GM21717 (cell line): Measurements from ENCODE around the gene MAP3K14.

Source experiments
- ATAC-seq: cut with Tn5 transposase; IDR thresholded peaks from one replicate; pipeline ENCODE4 v1.9.1; 2021; ENCODE audit warnings: mild to moderate bottlenecking, moderate library complexity; ENCODE audit not compliant: unreplicated experiment

The MAP3K14 gene

GRCh38 chr17:45238155-45238774 lies 78.6 kb downstream of the MAP3K14 start:
- ATAC-seq, result no peak

- no peak for ATAC-seq
Observed at GRCh38 chr17:45237686-45238085, 79.1 kb downstream of the MAP3K14 start.

DNA sequence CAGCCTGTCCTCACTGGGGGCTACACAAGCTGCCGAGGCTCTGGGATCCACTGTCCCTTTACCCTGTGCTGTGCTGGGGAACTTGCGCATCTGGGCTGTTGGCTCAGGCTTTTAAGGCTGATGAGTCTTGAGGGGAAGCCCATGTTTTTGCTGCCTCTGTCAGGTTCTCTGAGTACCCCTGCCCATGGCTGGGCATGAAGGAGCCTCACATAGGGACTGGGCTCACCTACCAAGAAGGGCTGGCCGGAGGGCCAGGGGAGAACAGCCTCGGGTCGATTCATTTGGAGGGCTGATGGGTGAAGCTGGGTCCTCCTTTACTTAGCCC lies 80.6 kb downstream of the MAP3K14 start:
- no peak for ATAC-seq

DNA sequence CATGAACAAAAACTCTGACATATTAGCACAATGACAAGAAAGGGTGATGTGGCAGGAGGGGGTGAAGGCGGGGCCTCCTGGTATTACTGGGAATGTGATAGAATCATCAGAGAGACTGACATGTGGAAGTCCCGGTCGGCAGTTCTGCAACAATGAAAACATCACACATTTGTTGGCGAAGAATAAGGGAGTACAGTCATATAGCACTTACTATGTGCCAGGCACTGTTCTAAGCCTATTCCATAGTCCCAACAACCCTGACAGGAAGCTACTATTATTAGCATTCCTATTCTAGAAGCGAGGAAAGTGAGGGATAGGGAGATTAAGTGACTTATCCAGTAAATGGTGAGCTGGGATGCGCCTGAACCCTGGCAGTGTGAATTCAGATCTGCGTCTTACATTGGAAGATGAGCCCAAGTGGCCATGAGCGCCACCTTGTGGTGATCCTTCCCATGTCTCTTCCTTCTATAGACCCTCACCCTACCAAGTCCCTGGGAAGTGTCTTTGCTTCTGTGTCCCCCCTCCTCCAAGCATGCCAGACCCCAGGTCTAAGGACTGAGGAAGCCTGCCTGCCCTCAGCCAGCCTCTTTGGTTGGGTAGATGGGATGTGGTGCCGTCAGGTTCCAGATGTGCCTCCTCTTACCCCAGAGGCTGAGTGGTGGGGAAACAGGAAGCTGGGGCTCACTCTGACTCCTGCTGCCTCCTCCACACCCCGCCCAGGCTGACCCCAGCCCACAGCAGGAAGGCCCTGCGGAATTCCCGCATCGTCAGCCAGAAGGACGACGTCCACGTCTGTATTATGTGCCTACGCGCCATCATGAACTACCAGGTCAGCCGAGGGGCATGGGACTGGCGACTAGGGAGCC lies 81.2 kb downstream of the MAP3K14 start:
- no peak for ATAC-seq

DNA sequence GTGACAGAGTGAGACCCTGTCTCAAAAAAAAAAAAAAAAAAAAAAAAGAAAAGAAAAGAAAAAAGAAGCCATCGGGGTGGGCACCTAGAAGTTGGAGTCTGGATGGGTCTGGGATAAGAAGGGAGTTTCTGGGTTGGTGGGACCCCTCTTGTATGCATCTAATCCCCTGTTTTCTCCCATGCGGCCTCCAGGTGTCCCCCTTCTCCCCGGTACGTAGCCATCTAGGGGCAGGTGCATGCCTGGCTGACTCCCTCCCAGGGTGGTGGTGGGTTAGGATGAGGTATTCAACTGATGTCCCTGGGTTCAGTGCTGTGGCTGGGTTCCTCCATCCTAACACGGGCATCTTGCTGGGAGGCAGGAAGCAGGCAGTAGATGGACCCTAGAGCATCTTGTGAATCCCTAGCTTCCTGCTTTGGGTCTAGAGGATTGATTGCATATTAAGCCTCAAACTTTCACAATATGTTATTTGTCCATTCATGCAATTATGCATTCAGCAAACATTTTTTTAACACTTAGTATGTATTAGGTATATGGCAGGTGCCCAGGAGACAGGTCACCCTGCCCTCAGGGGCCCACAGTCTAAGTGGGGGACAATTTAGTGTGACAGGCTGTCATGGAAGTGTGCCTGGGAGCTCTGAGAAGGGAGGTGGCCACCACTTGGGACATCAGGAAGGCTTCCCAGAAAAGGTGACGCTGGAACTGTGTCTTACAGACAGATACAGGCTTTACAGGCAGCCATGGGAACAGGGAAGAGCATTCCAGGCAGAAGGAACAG lies 82.0 kb downstream of the MAP3K14 start:
- no peak for ATAC-seq

- ATAC-seq, result no peak
Observed at GRCh38 chr17:45233423-45233924, 83.3 kb downstream of the MAP3K14 start.

- ATAC-seq, result no peak
Observed at GRCh38 chr17:45232514-45233422, 84.1 kb downstream of the MAP3K14 start.

GRCh38 chr17:45231481-45232116 lies 85.2 kb downstream of the MAP3K14 start:
- ATAC-seq, result no peak

- no peak for ATAC-seq
Observed at GRCh38 chr17:45230787-45231480, 85.9 kb downstream of the MAP3K14 start.

DNA sequence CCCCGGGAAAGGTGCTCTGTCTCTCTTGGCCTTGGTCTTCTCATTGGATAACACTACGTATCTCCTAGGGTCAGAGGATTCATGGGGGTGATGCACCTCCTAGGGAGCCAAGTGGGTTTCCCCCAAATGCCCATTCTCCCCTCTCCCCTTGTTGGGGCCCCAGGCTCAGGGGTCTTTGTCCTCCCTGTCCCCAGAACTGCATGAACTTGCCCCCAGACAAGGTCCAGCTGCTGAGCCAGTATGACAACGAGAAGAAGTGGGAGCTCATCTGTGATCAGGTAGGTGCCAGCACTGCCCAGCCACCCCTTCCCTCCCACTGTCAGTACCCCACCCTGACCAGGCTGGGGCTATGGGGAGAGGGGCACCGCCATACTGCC lies 86.4 kb downstream of the MAP3K14 start:
- ATAC-seq, result no peak

GRCh38 chr17:45229681-45230409 lies 87.0 kb downstream of the MAP3K14 start:
- no peak for ATAC-seq

- ATAC-seq, result peak; percentile 32
Observed at GRCh38 chr17:45228763-45229539, 87.9 kb downstream of the MAP3K14 start.

- ATAC-seq, result no peak
Observed at GRCh38 chr17:45227926-45228762, 88.7 kb downstream of the MAP3K14 start.

DNA sequence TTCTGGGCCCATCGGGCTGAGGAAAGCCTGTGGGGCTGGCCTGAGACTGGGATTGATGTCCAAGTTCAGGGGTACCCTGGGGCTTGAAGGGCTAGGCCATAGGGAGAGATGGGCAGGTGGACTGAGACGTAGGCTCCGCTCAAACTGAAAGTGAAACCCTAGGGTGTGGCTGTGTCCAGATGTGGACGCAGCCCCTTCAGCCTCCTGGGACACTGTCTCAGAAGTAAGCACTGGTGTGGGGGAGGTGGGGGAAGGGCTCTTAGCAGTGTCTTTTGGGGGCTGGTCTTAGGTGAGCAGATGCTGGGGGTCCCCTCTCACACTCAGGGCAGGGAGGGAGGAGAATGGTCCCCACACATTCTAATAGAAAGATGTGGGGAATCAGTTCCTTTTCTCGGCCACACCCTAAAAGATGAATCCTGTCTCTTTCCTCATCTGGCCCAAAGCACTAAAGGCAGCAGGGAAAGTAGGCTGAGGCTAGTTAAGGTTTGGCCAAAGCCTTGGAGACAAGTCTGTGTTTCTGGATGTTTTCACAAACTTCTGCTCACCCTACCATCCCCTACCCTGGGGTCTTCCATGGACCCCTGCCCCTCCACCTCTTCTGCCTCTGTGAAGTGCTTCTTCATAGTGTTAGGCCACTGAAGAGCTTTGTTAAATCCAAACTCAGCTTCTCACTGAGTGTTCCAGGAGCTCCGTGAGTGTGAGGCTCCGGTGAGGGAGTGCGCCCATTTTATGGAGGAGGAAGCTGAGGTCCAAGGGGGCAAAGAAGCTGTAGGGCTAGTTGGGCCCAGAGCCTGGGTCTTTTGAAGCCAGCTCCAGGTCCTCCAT lies 89.5 kb downstream of the MAP3K14 start:
- ATAC-seq, result no peak

DNA sequence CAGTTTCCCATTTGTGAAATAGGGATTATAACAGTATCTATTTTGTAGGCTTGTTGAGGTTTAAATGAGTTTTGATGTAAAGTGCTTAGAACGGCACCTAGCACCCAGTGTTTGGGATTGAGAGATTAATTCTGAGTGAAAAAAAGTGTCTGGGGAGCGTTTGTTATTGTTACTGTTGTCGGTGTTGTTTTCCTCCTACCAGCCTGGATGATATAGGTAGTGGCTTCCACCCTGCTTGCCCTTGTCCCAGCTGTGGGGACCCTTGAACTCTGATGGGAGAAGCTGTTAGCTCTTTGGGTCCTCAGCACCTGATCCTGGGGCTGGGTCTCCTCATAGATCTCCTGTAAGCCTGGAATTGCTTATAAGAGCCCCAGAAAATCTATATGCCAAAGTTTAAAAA lies 90.2 kb downstream of the MAP3K14 start:
- no peak for ATAC-seq

DNA sequence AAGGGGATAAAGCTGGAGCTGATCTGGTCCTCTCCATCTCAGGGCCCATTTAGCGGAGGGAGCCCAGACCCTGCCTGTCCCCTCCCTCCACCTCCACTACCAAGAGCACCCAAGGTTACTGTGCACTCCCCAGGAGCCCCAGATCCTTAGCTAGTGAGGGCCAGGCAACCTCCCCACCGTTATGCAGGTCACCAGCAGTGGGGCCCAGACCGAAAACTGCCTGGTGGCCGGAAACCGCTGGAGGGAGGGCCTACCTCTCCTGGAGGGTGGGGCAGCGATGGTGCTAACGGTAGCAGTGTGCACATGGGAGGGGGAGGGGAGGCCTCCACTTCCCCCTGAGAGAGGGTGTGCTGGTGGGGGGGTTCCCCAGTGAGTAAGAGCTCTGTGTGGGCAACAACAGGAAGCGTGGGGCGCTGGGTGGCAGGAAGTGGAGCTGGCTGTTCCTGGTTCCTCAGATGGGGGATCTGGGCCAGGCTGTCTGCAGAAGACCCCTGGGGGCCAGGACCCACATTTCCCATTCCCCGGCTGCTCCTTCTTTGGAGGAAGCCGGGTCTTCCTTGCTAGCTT lies 90.8 kb downstream of the MAP3K14 start:
- peak; percentile 39 for ATAC-seq
